ENCODE data around the gene TRPM5.

TRPM5 gene

GRCh38 chr11:2451916-2452315 lies 7.6 kb upstream of the TRPM5 start:
- no peak for DNase-seq (ENCODE audit: low spot score)
- no peak for TF ChIP-seq CTCF (IDR thresholded peaks at IDR 0.05; ENCODE audit: extremely low read depth, insufficient read depth, missing control alignments)
- in situ Hi-C loops (cut with MboI; ENCODE audit: low pct_unique_long_range_greater_than_20kb, low sequenced_read_pairs, unreplicated experiment), result no loop called here

- DNase-seq (ENCODE audit: low spot score), result no peak
- no peak for TF ChIP-seq CTCF (IDR thresholded peaks at IDR 0.05; ENCODE audit: extremely low read depth, insufficient read depth, missing control alignments)
- in situ Hi-C loops (cut with MboI; ENCODE audit: low pct_unique_long_range_greater_than_20kb, low sequenced_read_pairs, unreplicated experiment), result no loop called here
These were observed 7.0 kb upstream of the TRPM5 start for GRCh38 chr11:2451336-2451735.

- DNase-seq (ENCODE audit: low spot score), result no peak
- in situ Hi-C loops (cut with MboI; ENCODE audit: low pct_unique_long_range_greater_than_20kb, low sequenced_read_pairs, unreplicated experiment), result no loop called here
- no peak for TF ChIP-seq CTCF (IDR thresholded peaks at IDR 0.05; ENCODE audit: extremely low read depth, insufficient read depth, missing control alignments)
These were observed 6.2 kb upstream of the TRPM5 start for GRCh38 chr11:2450321-2451041.

GRCh38 chr11:2449548-2450320 lies 5.4 kb upstream of the TRPM5 start:
- TF ChIP-seq CTCF (IDR thresholded peaks at IDR 0.05; ENCODE audit: extremely low read depth, insufficient read depth, missing control alignments), result no peak
- in situ Hi-C loops (cut with MboI; ENCODE audit: low pct_unique_long_range_greater_than_20kb, low sequenced_read_pairs, unreplicated experiment), result no loop called here

GRCh38 chr11:2448661-2449547 lies 4.6 kb upstream of the TRPM5 start:
- TF ChIP-seq CTCF (IDR thresholded peaks at IDR 0.05; ENCODE audit: extremely low read depth, insufficient read depth, missing control alignments), result no peak
- no peak for DNase-seq (ENCODE audit: low spot score)
- in situ Hi-C loops (cut with MboI; ENCODE audit: low pct_unique_long_range_greater_than_20kb, low sequenced_read_pairs, unreplicated experiment), result no loop called here

More at GRCh38 chr11:2449548-2450320, 5.4 kb upstream of the TRPM5 start:
- no peak for DNase-seq (ENCODE audit: low spot score)

- in situ Hi-C loops (cut with MboI; ENCODE audit: low pct_unique_long_range_greater_than_20kb, low sequenced_read_pairs, unreplicated experiment), result no loop called here
- DNase-seq (ENCODE audit: low spot score), result no peak
These were observed 3.8 kb upstream of the TRPM5 start for GRCh38 chr11:2447951-2448650.

More at GRCh38 chr11:2447951-2448650, 3.8 kb upstream of the TRPM5 start:
- no peak for TF ChIP-seq CTCF (IDR thresholded peaks at IDR 0.05; ENCODE audit: extremely low read depth, insufficient read depth, missing control alignments)

Data from GM13977 (cell line).